GM18502 (cell line): ENCODE measurements around the gene DDX1.
A peak's percentile ranks its signal among the peaks of the same experiment; 100 is the strongest.
"Not testable (repeated sequence)": the region's sequence is repeated elsewhere in the genome, so short reads cannot be mapped to it uniquely, and the experiment has no call there.

ENCODE experiments used
- ATAC-seq: cut with Tn5 transposase; IDR thresholded peaks from one replicate; pipeline ENCODE4 v1.9.1; 2021; ENCODE audit warnings: mild to moderate bottlenecking; ENCODE audit not compliant: unreplicated experiment, poor library complexity

The DDX1 gene

GRCh38 chr2:15591692-15592463 lies at the start of gene DDX1:
Gene DDX1, plus strand, starts transcription at chr2:15591868. Its CDS starts 66 bp downstream, at chr2:15591934.
- peak; percentile 95 for ATAC-seq

GRCh38 chr2:15542269-15542668 lies 49.4 kb upstream of the DDX1 start:
- ATAC-seq, result not testable (repeated sequence)

- no peak for ATAC-seq
Measured at GRCh38 chr2:15543053-15543452, 48.6 kb upstream of the DDX1 start.

- no peak for ATAC-seq
Measured at GRCh38 chr2:15543541-15543940, 48.1 kb upstream of the DDX1 start.

- ATAC-seq, result no peak
Measured at GRCh38 chr2:15544227-15544626, 47.4 kb upstream of the DDX1 start.

GRCh38 chr2:15546297-15547098 lies 45.2 kb upstream of the DDX1 start:
- ATAC-seq, result no peak

- ATAC-seq, result no peak
Measured at GRCh38 chr2:15547115-15547876, 44.4 kb upstream of the DDX1 start.

GRCh38 chr2:15548974-15549373 lies 42.7 kb upstream of the DDX1 start:
- ATAC-seq, result no peak

GRCh38 chr2:15553519-15553918 lies 38.1 kb upstream of the DDX1 start:
- no peak for ATAC-seq

GRCh38 chr2:15553951-15554350 lies 37.7 kb upstream of the DDX1 start:
- no peak for ATAC-seq

- no peak for ATAC-seq
Measured at GRCh38 chr2:15554525-15555218, 37.0 kb upstream of the DDX1 start.

GRCh38 chr2:15555760-15556193 lies 35.9 kb upstream of the DDX1 start:
- ATAC-seq, result no peak

- ATAC-seq, result no peak
Measured at GRCh38 chr2:15556311-15556930, 35.2 kb upstream of the DDX1 start.

- no peak for ATAC-seq
Measured at GRCh38 chr2:15557887-15558311, 33.8 kb upstream of the DDX1 start.

GRCh38 chr2:15559379-15560139 lies 32.1 kb upstream of the DDX1 start:
- ATAC-seq, result no peak

GRCh38 chr2:15560140-15560987 lies 31.3 kb upstream of the DDX1 start:
- ATAC-seq, result peak; percentile 45

GRCh38 chr2:15560988-15561573 lies 30.6 kb upstream of the DDX1 start, which contains the start of gene NBAS:
Gene NBAS, minus strand, starts transcription at chr2:15561334. Its CDS starts 30 bp downstream, at chr2:15561304.
- ATAC-seq, result peak; percentile 91
